ENCODE measurements around the gene KRTAP10-4.

DNA sequence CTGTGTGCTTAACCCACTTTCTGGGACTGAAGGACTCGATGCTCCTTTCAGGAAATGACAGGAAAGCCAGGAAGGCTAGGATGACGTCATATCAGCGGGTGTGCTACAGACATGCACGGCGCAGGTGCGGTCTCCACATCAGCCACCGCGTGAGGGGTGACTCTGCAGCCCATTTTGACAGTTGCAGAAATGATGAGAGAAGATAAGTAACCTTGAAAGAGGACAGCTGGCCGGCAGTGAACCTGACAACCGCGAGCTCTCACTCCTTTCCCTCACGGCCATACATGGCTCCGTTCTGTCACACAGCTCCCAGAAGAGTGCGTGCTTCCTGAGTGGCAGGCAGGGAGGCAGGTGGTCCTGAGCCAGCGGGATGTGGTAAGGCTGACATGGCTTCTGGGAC is 8.5 kb downstream of the KRTAP10-4 start:
- TF ChIP-seq EZH2 (IDR thresholded peaks at IDR 0.05; ENCODE audit: borderline replicate concordance, low read depth, low read length, severe bottlenecking): no peak
- TF ChIP-seq POLR2A (IDR thresholded peaks at IDR 0.05; ENCODE audit: low read depth, low read length): no peak
- TF ChIP-seq, protein P1, sequence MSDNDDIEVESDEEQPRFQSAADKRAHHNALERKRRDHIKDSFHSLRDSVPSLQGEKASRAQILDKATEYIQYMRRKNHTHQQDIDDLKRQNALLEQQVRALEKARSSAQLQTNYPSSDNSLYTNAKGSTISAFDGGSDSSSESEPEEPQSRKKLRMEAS (IDR thresholded peaks at IDR 0.05; ENCODE audit: insufficient read depth, insufficient read length): no peak
- TF ChIP-seq, protein P2, sequence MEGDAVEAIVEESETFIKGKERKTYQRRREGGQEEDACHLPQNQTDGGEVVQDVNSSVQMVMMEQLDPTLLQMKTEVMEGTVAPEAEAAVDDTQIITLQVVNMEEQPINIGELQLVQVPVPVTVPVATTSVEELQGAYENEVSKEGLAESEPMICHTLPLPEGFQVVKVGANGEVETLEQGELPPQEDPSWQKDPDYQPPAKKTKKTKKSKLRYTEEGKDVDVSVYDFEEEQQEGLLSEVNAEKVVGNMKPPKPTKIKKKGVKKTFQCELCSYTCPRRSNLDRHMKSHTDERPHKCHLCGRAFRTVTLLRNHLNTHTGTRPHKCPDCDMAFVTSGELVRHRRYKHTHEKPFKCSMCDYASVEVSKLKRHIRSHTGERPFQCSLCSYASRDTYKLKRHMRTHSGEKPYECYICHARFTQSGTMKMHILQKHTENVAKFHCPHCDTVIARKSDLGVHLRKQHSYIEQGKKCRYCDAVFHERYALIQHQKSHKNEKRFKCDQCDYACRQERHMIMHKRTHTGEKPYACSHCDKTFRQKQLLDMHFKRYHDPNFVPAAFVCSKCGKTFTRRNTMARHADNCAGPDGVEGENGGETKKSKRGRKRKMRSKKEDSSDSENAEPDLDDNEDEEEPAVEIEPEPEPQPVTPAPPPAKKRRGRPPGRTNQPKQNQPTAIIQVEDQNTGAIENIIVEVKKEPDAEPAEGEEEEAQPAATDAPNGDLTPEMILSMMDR (IDR thresholded peaks at IDR 0.05; ENCODE audit: extremely low read depth in 1 of 2, insufficient read depth in 1 of 2, low read depth in 1 of 2, low read length in 2 of 2): no peak
- no peak for TF ChIP-seq POLR2AphosphoS5 (IDR thresholded peaks at IDR 0.05; ENCODE audit: insufficient read depth, low read depth, low read length)
- no peak for TF ChIP-seq JUN (IDR thresholded peaks at IDR 0.05; ENCODE audit: borderline replicate concordance, insufficient read depth, insufficient read length, low read depth)
- no peak for TF ChIP-seq MYC (IDR thresholded peaks at IDR 0.05; ENCODE audit: low read depth, low read length)
- TF ChIP-seq FOS (IDR thresholded peaks at IDR 0.05; ENCODE audit: borderline replicate concordance, insufficient read depth, low read length): no peak
- TF ChIP-seq GATA2 (IDR thresholded peaks at IDR 0.05; ENCODE audit: insufficient read depth, insufficient read length, low read depth, low read length): no peak

Data from endothelial cell of umbilical vein (primary cell).